Mammary epithelial cell (primary cell): Measurements from ENCODE around the gene KIF1B.

Experiments used
- EZH2 ChIP-seq: IDR thresholded peaks from 2 replicates; pipeline ENCODE4 v1.6.1; 2012; ENCODE audit warnings: low read length, inconsistent platforms, borderline replicate concordance
- TF ChIP-seq, protein P1 (sequence below), 2 donors: IDR thresholded peaks in 1 of 2; conservative IDR thresholded peaks in 1 of 2; 2 replicates each; pipeline ENCODE4 v1.5.1; 2011 to 2012; ENCODE audit warnings: inconsistent platforms in 2 of 2, low read length in 2 of 2, mild to moderate bottlenecking in 2 of 2, control low read depth in 1 of 2, low read depth in 1 of 2; ENCODE audit not compliant: insufficient read depth in 1 of 2; ENCODE audit errors: extremely low read depth in 1 of 2

DNA sequence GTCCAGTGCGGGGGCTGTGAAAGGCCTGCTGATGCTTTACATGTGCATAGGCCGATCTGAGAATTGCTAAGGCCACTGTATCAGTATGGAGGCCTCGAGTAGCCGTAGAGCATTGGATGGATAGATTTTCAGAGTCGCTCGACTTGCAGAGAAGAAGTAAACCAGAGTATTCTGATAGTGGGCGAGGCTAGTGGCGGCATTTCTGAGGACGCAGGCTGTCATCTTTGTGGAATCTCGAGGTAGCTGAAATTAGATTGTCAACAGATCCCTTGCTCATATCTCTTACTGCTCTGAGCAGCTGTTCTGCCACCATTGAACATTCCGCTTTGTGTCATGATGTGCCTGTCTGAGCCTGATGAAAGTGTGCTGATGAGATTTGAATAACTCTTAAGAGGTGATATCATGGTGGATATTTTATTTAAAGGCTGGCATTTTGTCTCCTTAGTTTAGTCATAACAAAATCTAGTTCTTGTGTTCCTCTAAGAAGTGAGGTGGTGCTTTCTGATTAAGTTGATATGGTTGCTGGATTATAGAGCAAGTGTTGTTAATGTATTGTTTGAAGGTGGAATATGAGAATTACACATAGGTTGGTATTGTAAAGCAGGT is 1.5 kb downstream of the KIF1B start:
- TF ChIP-seq, protein P1, sequence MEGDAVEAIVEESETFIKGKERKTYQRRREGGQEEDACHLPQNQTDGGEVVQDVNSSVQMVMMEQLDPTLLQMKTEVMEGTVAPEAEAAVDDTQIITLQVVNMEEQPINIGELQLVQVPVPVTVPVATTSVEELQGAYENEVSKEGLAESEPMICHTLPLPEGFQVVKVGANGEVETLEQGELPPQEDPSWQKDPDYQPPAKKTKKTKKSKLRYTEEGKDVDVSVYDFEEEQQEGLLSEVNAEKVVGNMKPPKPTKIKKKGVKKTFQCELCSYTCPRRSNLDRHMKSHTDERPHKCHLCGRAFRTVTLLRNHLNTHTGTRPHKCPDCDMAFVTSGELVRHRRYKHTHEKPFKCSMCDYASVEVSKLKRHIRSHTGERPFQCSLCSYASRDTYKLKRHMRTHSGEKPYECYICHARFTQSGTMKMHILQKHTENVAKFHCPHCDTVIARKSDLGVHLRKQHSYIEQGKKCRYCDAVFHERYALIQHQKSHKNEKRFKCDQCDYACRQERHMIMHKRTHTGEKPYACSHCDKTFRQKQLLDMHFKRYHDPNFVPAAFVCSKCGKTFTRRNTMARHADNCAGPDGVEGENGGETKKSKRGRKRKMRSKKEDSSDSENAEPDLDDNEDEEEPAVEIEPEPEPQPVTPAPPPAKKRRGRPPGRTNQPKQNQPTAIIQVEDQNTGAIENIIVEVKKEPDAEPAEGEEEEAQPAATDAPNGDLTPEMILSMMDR (conservative IDR thresholded peaks at IDR 0.05 in 1 of 2, IDR thresholded peaks at IDR 0.05 in 1 of 2; ENCODE audit: extremely low read depth in 1 of 2, insufficient read depth in 1 of 2, low read depth in 1 of 2, low read length in 2 of 2): no peak
- TF ChIP-seq EZH2: no peak
